Endodermal cell (in vitro differentiated cells): Measurements from ENCODE around the gene FAM168A. TPM values are rescaled to one million over a fixed set of nuclear protein-coding genes. Genes with fewer than 3 reads are reported as not detected.

ENCODE experiments used
- DNase-seq: peaks from one replicate; pipeline ENCODE4 v3.0.0-alpha.2; 2017
- H3K27ac ChIP-seq: 2 replicates; pipeline ENCODE4 v1.5.1; 2013; ENCODE audit warnings: mild to moderate bottlenecking, low read depth, low read length, moderate library complexity
- H3K27me3 ChIP-seq: 2 replicates; pipeline ENCODE4 v1.6.1; 2013; ENCODE audit warnings: mild to moderate bottlenecking, low read length, moderate library complexity; ENCODE audit not compliant: insufficient read depth, control insufficient read depth, poor library complexity, severe bottlenecking
- H3K36me3 ChIP-seq: 2 replicates; pipeline ENCODE4 v1.7.0; 2013; ENCODE audit warnings: mild to moderate bottlenecking, low read length, moderate library complexity; ENCODE audit not compliant: control insufficient read depth, insufficient read depth
- H3K4me1 ChIP-seq: one replicate; pipeline ENCODE4 v1.7.0; 2013; ENCODE audit warnings: low read length; ENCODE audit not compliant: control insufficient read depth, insufficient read depth
- H3K4me3 ChIP-seq: 2 replicates; pipeline ENCODE4 v1.5.1; 2013; ENCODE audit warnings: mild to moderate bottlenecking, low read length, moderate library complexity
- H3K9ac ChIP-seq: 2 replicates; pipeline ENCODE4 v1.6.1; 2013; ENCODE audit warnings: mild to moderate bottlenecking, low read length, moderate library complexity; ENCODE audit not compliant: poor library complexity, severe bottlenecking; ENCODE audit errors: extremely low read depth
- H3K9me3 ChIP-seq: 2 replicates; pipeline ENCODE4 v1.6.1; 2013; ENCODE audit warnings: mild to moderate bottlenecking, low read length, moderate library complexity; ENCODE audit not compliant: control insufficient read depth
- H3K27ac Mint-ChIP-seq: 2 replicates; pipeline ENCODE4 v1.8.0; 2020; ENCODE audit warnings: mixed read lengths
- H3K27me3 Mint-ChIP-seq: 2 replicates; pipeline ENCODE4 v1.8.0; 2021; ENCODE audit warnings: mild to moderate bottlenecking, mixed read lengths; ENCODE audit not compliant: insufficient read depth
- H3K36me3 Mint-ChIP-seq: 2 replicates; pipeline ENCODE4 v1.8.0; 2020; ENCODE audit warnings: low read depth, mixed read lengths
- H3K4me1 Mint-ChIP-seq: 2 replicates; pipeline ENCODE4 v1.8.0; 2020; ENCODE audit warnings: mixed read lengths
- H3K4me3 Mint-ChIP-seq: 2 replicates; pipeline ENCODE4 v1.8.0; 2020; ENCODE audit warnings: mild to moderate bottlenecking, moderate library complexity, mixed read lengths
- H3K9me3 Mint-ChIP-seq: 2 replicates; pipeline ENCODE4 v1.8.0; 2020; ENCODE audit warnings: mild to moderate bottlenecking, mixed read lengths
- WGBS, 2 experiments: methylation state at CpG; one replicate each; pipeline versions ENCODE4 v1.1.5 to v1.1.7; 2013; ENCODE audit warnings: missing lambda C conversion rate in 2 of 2, mixed read lengths in 1 of 2; ENCODE audit not compliant: insufficient coverage in 1 of 2, insufficient read length in 1 of 2; 5-methylcytosine and 5-hydroxymethylcytosine counted together
- total RNA-seq, 2 donors: library from RNA; stranded (reverse); fragmentation: NEBNext Ultra II Directional in 1 of 2; extraction: Animal tissue kit (Norgen Biotek cat#: 25700) in 1 of 2; gene quantifications; 2 replicates in 1 of 2; 3 replicates in 1 of 2; pipeline ENCODE4 v1.2.1, GENCODE V29; 2021
- TF ChIP-seq, protein P1 (sequence below): fragments of 200-600 bp; sonication (generic); conservative IDR thresholded peaks from 2 replicates; pipeline ENCODE4 v1.5.0; 2021; ENCODE audit warnings: antibody characterized with exemption, mild to moderate bottlenecking

Gene FAM168A
- total RNA-seq, 2 donors from 2014 or later = 27.4 to 31.6 TPM

DNA sequence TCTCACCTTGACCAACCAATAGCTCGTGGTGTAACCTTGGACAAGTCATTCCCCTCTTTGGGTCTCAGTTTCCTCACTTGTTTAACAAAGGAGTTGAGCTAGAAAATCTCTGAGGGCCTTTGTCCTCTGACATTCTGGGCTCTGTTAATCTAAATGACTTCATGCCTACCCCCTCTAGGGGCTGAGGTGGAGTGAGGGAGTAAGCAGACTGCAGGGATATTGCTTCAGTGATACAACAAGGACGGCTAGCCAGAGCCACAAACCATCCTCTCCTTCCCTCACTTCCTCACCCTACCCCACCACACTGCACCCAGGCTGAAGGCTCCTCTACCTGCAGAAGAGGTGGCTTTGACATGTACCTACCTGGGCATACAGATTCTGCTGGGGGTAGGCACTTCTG is 186.9 kb downstream of the FAM168A start:
- whole genome bisulfite sequencing, 2 experiments = 89 to 100% methylated on average over 1 to 2 of the region's 2 CpGs

GRCh38 chr11:73410627-73411026 is 187.3 kb downstream of the FAM168A start:
- Mint-ChIP-seq H3K27me3 (no peaks in the 10 kb centered on the region), H3K9me3 (no peaks in the 10 kb centered on the region), H3K27ac (no peak overlapping the region), H3K4me3 (no peak overlapping the region), H3K4me1 (peaks cover 15% of the 10 kb centered on the region), H3K36me3 (peaks cover 27% of the 10 kb centered on the region)
- WGBS, 2 experiments = 78% methylated on average over 1 of the region's 1 CpG; no CpG with 5 or more reads in 1 of the 2 experiments
- Histone ChIP-seq H3K27ac (no peak overlapping the region), H3K36me3 (peaks cover 17% of the 10 kb centered on the region), H3K27me3 (no peaks in the 10 kb centered on the region), H3K4me1 (peaks cover 5% of the 10 kb centered on the region), H3K9ac (no peak overlapping the region), H3K4me3 (no peak overlapping the region), H3K9me3 (no peaks in the 10 kb centered on the region)
- TF ChIP-seq, protein P1, sequence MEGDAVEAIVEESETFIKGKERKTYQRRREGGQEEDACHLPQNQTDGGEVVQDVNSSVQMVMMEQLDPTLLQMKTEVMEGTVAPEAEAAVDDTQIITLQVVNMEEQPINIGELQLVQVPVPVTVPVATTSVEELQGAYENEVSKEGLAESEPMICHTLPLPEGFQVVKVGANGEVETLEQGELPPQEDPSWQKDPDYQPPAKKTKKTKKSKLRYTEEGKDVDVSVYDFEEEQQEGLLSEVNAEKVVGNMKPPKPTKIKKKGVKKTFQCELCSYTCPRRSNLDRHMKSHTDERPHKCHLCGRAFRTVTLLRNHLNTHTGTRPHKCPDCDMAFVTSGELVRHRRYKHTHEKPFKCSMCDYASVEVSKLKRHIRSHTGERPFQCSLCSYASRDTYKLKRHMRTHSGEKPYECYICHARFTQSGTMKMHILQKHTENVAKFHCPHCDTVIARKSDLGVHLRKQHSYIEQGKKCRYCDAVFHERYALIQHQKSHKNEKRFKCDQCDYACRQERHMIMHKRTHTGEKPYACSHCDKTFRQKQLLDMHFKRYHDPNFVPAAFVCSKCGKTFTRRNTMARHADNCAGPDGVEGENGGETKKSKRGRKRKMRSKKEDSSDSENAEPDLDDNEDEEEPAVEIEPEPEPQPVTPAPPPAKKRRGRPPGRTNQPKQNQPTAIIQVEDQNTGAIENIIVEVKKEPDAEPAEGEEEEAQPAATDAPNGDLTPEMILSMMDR = no peak
- no peak for DNase-seq

More for the DNA sequence above, 186.9 kb downstream of the FAM168A start:
- Mint-ChIP-seq H3K4me3 (no peak overlapping the region), H3K4me1 (peaks cover 15% of the 10 kb centered on the region), H3K27ac (no peak overlapping the region), H3K27me3 (no peaks in the 10 kb centered on the region), H3K36me3 (peaks cover 27% of the 10 kb centered on the region), H3K9me3 (no peaks in the 10 kb centered on the region)
- TF ChIP-seq, protein P1 = peak; percentile 50
- peaks cover 17% of the 10 kb centered on the region for H3K36me3 ChIP-seq
- H3K9ac ChIP-seq = no peak overlapping the region
- no peak overlapping the region for H3K4me3 ChIP-seq
- DNase-seq = no peak
- H3K27me3 ChIP-seq = no peaks in the 10 kb centered on the region
- no peak overlapping the region for H3K27ac ChIP-seq
- peaks cover 5% of the 10 kb centered on the region for H3K4me1 ChIP-seq
- H3K9me3 ChIP-seq = no peaks in the 10 kb centered on the region

DNA sequence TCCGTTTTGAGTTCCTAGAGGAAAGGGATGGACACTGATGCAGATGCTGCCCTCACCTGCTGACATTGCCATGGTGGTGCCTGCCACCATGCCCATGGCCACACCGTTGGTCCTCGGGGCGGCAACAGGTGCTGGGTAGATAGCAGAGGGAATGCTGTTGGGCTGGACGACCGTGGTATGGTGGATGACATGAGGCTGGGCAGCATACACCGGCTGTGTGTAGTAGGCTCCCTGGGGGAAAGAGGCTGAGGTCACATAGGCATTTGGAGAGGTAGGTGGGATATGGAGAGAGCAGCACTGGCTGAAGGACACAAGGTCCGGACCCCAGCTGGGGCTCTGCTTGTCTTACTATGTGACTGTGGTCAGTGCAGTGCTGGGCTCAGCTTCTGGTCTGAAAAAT is 188.5 kb downstream of the FAM168A start:
- Histone ChIP-seq H3K27ac (no peak overlapping the region), H3K36me3 (peaks cover 17% of the 10 kb centered on the region), H3K9ac (no peak overlapping the region), H3K27me3 (no peaks in the 10 kb centered on the region), H3K4me1 (no peaks in the 10 kb centered on the region), H3K4me3 (no peak overlapping the region), H3K9me3 (no peaks in the 10 kb centered on the region)
- Mint-ChIP-seq H3K27ac (no peak overlapping the region), H3K27me3 (no peaks in the 10 kb centered on the region), H3K9me3 (no peaks in the 10 kb centered on the region), H3K4me3 (no peak overlapping the region), H3K36me3 (peaks cover 27% of the 10 kb centered on the region), H3K4me1 (peaks cover 11% of the 10 kb centered on the region)
- TF ChIP-seq, protein P1 = no peak
- no peak for DNase-seq
- WGBS, 2 experiments = 96 to 98% methylated on average over 4 to 8 of the region's 8 CpGs
